C4-2B (cell line): ENCODE measurements around the gene ERGIC3.

Experiments used
- H3K27ac ChIP-seq: fragments of 450-650 bp; 2 replicates; pipeline ENCODE4 v1.5.1; 2017
- ZFX ChIP-seq: fragments of 450-650 bp; IDR thresholded peaks from 2 replicates; pipeline ENCODE4 v1.6.1; 2017
- TF ChIP-seq, protein P1 (sequence below): fragments of 450-650 bp; conservative IDR thresholded peaks from 2 replicates; pipeline ENCODE4 v1.5.1; 2017; ENCODE audit warnings: mild to moderate bottlenecking

The ERGIC3 gene

DNA sequence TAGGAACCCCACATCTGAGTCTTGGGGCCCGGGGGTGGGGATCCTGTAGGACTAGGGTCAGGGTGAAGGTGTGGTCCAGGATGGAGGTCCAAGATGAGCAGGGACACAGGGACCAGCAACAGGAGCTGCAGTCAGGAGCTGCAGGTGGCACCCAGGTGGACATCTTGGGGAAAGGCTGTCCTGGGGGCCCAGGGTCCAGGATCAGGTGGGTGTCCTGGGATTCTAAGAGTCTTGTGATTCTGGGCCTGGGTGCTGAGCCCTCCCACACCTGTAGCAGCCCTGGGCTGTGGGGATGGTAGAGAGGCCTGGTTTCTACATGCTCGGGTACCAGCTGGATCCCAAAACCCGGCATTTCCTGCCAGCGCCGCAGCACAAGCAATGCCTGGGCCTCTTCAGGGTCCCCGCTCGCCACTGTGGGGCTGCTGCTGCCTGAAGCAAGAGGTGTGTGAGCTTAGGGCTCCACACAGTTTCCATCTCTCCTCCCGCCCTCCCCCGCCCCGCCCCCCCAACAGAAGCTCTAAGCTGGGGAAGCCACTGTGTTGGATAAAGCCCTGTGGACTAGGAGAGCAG lies 20.7 kb downstream of the ERGIC3 start:
- H3K27ac ChIP-seq = no peak overlapping the region
- TF ChIP-seq, protein P1, sequence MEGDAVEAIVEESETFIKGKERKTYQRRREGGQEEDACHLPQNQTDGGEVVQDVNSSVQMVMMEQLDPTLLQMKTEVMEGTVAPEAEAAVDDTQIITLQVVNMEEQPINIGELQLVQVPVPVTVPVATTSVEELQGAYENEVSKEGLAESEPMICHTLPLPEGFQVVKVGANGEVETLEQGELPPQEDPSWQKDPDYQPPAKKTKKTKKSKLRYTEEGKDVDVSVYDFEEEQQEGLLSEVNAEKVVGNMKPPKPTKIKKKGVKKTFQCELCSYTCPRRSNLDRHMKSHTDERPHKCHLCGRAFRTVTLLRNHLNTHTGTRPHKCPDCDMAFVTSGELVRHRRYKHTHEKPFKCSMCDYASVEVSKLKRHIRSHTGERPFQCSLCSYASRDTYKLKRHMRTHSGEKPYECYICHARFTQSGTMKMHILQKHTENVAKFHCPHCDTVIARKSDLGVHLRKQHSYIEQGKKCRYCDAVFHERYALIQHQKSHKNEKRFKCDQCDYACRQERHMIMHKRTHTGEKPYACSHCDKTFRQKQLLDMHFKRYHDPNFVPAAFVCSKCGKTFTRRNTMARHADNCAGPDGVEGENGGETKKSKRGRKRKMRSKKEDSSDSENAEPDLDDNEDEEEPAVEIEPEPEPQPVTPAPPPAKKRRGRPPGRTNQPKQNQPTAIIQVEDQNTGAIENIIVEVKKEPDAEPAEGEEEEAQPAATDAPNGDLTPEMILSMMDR = no peak
- TF ChIP-seq ZFX = no peak

DNA sequence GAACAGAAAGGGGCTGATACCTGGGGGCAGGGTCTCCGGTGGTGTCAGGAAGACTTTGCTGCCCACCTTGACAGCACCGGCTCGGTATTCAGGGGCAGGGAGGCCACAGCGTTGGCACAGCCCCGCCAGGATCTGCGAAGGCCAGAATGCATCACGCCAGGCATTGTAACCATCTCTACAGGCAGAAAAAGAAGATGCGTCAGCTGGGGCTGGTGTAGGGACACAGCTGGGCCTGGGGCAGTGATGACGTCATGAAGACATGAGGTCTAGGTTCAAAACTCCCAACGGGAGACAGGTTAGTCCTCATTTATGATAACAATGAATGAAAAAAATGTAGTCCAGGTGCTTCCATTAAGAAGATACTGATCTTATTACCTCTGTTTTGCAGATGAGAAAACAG lies 22.0 kb downstream of the ERGIC3 start:
- H3K27ac ChIP-seq = no peak overlapping the region
- TF ChIP-seq, protein P1 = no peak
- no peak for TF ChIP-seq ZFX

DNA sequence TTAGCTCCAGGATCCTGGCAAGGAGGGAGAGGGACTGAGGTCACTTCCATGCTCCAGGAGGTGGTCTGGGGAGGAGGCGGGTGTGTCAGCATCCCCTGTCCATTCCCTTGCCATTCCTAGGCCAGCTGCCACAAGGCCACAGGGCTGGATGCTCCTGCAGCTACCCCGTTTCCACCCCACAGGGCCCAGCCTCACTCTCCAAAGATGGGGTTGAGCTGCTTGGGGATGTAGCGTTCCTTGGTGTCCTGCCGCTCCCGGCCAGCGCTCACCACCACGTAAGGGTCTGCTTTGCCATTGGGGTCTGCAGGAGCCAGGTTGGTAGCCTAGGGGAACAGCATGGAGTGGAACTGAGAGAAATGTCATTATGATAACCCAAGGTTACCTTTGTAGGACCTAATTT lies 23.0 kb downstream of the ERGIC3 start:
- TF ChIP-seq, protein P1 = no peak
- TF ChIP-seq ZFX = no peak

DNA sequence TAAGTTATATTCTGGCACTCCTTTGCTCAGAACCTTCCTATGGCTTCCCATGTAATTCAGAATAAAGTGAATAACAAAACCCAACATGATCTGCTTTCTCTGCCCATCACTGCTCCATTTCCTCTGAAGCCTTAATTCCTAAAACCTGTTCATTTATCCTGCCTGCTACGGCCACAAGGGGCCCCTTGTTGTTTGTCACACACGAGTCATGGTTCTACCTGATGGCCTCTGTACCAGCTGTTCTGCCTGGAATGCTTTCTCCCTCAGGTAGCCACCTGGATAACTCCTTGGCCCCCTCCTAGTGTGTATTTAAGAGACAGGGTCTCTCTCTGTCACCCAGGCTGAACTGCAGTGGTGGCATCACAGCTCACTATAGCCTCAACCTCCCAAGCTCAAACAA lies 26.8 kb downstream of the ERGIC3 start:
- H3K27ac ChIP-seq = no peak overlapping the region
- TF ChIP-seq, protein P1 = no peak; the same call in 1 of the 2 replicates
- no peak for TF ChIP-seq ZFX

More for the DNA sequence above, 23.0 kb downstream of the ERGIC3 start:
- H3K27ac ChIP-seq = no peak overlapping the region

DNA sequence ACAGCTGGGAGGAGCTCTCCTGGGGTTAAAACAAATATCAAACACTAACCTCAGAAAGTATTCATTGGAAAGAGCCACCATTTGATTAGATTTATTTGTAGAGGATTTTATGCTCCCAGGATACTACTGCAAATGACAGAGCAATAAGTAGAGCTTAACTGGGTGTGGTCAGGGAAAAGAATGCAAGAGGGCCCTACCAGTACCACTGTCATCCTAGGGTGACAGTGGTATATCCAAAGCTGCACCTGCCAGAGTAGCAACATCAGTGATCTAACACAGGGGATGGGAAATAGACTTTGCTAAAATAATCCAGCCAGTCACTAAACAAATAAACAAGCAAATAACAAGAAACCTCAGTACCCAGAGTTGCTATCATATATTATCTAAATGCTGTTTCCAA lies 29.7 kb downstream of the ERGIC3 start:
- no peak for TF ChIP-seq ZFX
- TF ChIP-seq, protein P1 = no peak
- no peak overlapping the region for H3K27ac ChIP-seq

DNA sequence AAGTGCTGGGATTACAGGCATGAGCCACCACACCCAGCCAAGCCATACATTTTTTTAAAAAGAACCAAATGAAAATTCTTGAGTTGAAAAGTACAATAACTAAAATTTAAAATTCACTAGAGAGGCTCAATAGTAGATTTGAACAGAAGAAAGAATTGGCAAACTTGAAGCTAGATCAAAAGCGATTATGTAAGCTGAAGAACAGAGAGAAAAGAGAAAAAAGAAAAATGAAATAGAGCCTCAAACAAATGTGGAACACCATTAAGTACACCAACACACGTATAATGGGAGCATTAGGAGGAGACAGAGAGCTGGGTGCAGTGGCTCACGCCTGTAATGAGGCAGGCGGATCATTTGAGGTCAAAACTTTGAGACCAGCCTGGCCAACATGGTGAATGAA lies 31.0 kb downstream of the ERGIC3 start:
- TF ChIP-seq, protein P1 = no peak

DNA sequence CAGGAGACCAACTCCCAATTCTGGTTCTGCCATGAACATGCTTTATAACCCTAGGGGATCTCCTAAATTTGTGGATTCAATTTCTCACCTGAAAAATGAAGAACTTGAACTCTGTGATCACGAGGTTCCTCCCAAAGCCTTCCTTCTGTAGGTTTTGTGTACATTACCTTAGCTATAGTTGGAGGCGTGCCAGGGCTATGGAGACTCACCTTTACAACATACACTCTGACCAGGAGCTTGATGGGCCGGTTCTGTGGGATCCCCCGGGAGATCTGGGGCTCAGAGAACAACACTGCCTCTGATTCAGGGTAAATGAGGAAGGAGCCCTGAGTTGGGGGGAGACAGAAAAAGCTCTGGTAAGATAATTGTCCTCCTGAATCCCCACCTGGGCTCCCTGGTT lies 34.1 kb downstream of the ERGIC3 start:
- H3K27ac ChIP-seq = peak overlapping the region; percentile 51
- TF ChIP-seq, protein P1 = no peak
- TF ChIP-seq ZFX = no peak

More for the DNA sequence above, 31.0 kb downstream of the ERGIC3 start:
- no peak overlapping the region for H3K27ac ChIP-seq
